NT2/D1 (cell line): Measurements from ENCODE around the gene CACNA2D1.
"Not testable (repeated sequence)": the region's sequence is repeated elsewhere in the genome, so short reads cannot be mapped to it uniquely, and the experiment has no call there.

ENCODE experiments used
- DNase-seq: peaks from one replicate; pipeline ENCODE4 v3.0.0-alpha.2; 2011; ENCODE audit warnings: low read depth, low spot score
- H3K27me3 ChIP-seq: 2 replicates; pipeline ENCODE4 v1.6.0; 2011; ENCODE audit warnings: mild to moderate bottlenecking; ENCODE audit not compliant: insufficient read length, insufficient read depth
- H3K36me3 ChIP-seq: 2 replicates; pipeline ENCODE4 v1.6.1; 2011; ENCODE audit warnings: mild to moderate bottlenecking, low read length, mixed read lengths; ENCODE audit not compliant: insufficient read depth, insufficient read length
- H3K4me1 ChIP-seq: 2 replicates; pipeline ENCODE4 v1.5.1; 2011; ENCODE audit not compliant: insufficient read depth, insufficient read length
- H3K4me3 ChIP-seq: 2 replicates; pipeline ENCODE4 v1.5.1; 2011; ENCODE audit warnings: low read depth; ENCODE audit not compliant: insufficient read length
- H3K9ac ChIP-seq: 2 replicates; pipeline ENCODE4 v1.6.0; 2011; ENCODE audit warnings: low read depth; ENCODE audit not compliant: insufficient read length
- H3K9me3 ChIP-seq: 2 replicates; pipeline ENCODE4 v1.5.1; 2011; ENCODE audit warnings: mild to moderate bottlenecking, low read length; ENCODE audit not compliant: insufficient read depth
- SUZ12 ChIP-seq: IDR thresholded peaks from 2 replicates; pipeline ENCODE4 v1.6.1; 2011; ENCODE audit not compliant: insufficient read length, insufficient read depth; ENCODE audit errors: extremely low read depth
- YY1 ChIP-seq: IDR thresholded peaks from 2 replicates; pipeline ENCODE4 v1.6.1; 2011; ENCODE audit not compliant: insufficient read length, insufficient read depth
- ZNF274 ChIP-seq: IDR thresholded peaks from 2 replicates; pipeline ENCODE4 v1.6.1; 2011; ENCODE audit warnings: mild to moderate bottlenecking, low read depth, low read length

The CACNA2D1 gene

GRCh38 chr7:82018226-82018625, 425.4 kb downstream of the CACNA2D1 start:
- Histone ChIP-seq H3K27me3 (no peaks in the 10 kb centered on the region), H3K4me1 (no peaks in the 10 kb centered on the region), H3K36me3 (no peaks in the 10 kb centered on the region), H3K9ac (no peak overlapping the region), H3K4me3 (no peak overlapping the region), H3K9me3 (no peaks in the 10 kb centered on the region)
- DNase-seq = no peak
- TF ChIP-seq ZNF274 = no peak

- no peak for DNase-seq
- no peaks in the 10 kb centered on the region for H3K9me3 ChIP-seq
- no peak overlapping the region for H3K9ac ChIP-seq
- no peak for TF ChIP-seq ZNF274
- no peak for TF ChIP-seq YY1
- TF ChIP-seq SUZ12 = no peak
- H3K4me3 ChIP-seq = no peak overlapping the region
- no peaks in the 10 kb centered on the region for H3K4me1 ChIP-seq
- H3K27me3 ChIP-seq = no peaks in the 10 kb centered on the region
- H3K36me3 ChIP-seq = no peaks in the 10 kb centered on the region
Measured at GRCh38 chr7:82017334-82017943, 426.1 kb downstream of the CACNA2D1 start.

GRCh38 chr7:82015751-82016150, 427.8 kb downstream of the CACNA2D1 start:
- H3K9ac ChIP-seq = no peak overlapping the region
- no peaks in the 10 kb centered on the region for H3K4me1 ChIP-seq
- no peaks in the 10 kb centered on the region for H3K36me3 ChIP-seq
- no peaks in the 10 kb centered on the region for H3K9me3 ChIP-seq
- no peak overlapping the region for H3K4me3 ChIP-seq
- H3K27me3 ChIP-seq = no peaks in the 10 kb centered on the region
- TF ChIP-seq YY1 (no peak), SUZ12 (no peak), ZNF274 (no peak)
- no peak for DNase-seq

- H3K9ac ChIP-seq, H3K4me1 ChIP-seq, DNase-seq, H3K36me3 ChIP-seq, H3K4me3 ChIP-seq, H3K9me3 ChIP-seq, H3K27me3 ChIP-seq: not testable (repeated sequence)
Measured at GRCh38 chr7:82014574-82014973, 429.0 kb downstream of the CACNA2D1 start.

- Histone ChIP-seq H3K27me3 (no peaks in the 10 kb centered on the region), H3K9ac (no peak overlapping the region), H3K4me3 (no peak overlapping the region), H3K9me3 (no peaks in the 10 kb centered on the region), H3K36me3 (no peaks in the 10 kb centered on the region), H3K4me1 (no peaks in the 10 kb centered on the region)
- DNase-seq = no peak
- TF ChIP-seq ZNF274 = no peak
- no peak for TF ChIP-seq SUZ12
- TF ChIP-seq YY1 = no peak
Measured at GRCh38 chr7:82012453-82012852, 431.1 kb downstream of the CACNA2D1 start.

- Histone ChIP-seq H3K9ac (no peak overlapping the region), H3K4me1 (no peaks in the 10 kb centered on the region), H3K4me3 (no peak overlapping the region), H3K27me3 (no peaks in the 10 kb centered on the region), H3K36me3 (no peaks in the 10 kb centered on the region), H3K9me3 (no peaks in the 10 kb centered on the region)
- no peak for TF ChIP-seq YY1
- no peak for TF ChIP-seq ZNF274
- TF ChIP-seq SUZ12 = no peak
- DNase-seq = no peak
Measured at GRCh38 chr7:82010416-82010815, 433.2 kb downstream of the CACNA2D1 start.

- DNase-seq = no peak
- H3K27me3 ChIP-seq = no peaks in the 10 kb centered on the region
- H3K4me3 ChIP-seq = no peak overlapping the region
- TF ChIP-seq YY1 (no peak), SUZ12 (no peak), ZNF274 (no peak)
- no peak overlapping the region for H3K9ac ChIP-seq
- no peaks in the 10 kb centered on the region for H3K9me3 ChIP-seq
- H3K4me1 ChIP-seq = no peaks in the 10 kb centered on the region
- no peaks in the 10 kb centered on the region for H3K36me3 ChIP-seq
Measured at GRCh38 chr7:82007315-82007714, 436.3 kb downstream of the CACNA2D1 start.

GRCh38 chr7:82005056-82005455, 438.5 kb downstream of the CACNA2D1 start:
- Histone ChIP-seq H3K4me1 (no peaks in the 10 kb centered on the region), H3K4me3 (no peak overlapping the region), H3K9me3 (no peaks in the 10 kb centered on the region), H3K9ac (no peak overlapping the region), H3K36me3 (no peaks in the 10 kb centered on the region), H3K27me3 (no peaks in the 10 kb centered on the region)
- DNase-seq = no peak
- no peak for TF ChIP-seq ZNF274
- no peak for TF ChIP-seq YY1
- no peak for TF ChIP-seq SUZ12
